ENCODE data around the gene RAD50.

RAD50 gene

DNA sequence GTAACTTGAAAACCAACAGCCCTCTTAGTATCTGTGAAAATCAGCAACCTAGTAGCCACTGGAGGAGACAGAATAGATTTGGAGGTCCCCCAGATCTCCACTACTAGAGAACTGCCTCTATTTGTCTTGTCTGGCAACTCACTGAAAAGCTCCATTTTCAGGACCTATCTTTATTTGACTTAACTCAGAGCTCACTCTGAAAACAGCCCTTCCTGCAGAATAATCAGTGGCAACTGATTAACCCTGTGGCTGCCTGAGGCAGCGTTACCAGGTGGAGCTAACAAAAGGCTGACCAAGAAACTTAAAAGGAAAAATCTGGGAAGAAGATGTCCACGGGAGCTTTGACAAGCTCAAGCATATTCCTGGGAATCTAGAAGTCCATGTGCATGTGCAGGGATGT is 90.7 kb downstream of the RAD50 start:
- TF ChIP-seq, protein P1, sequence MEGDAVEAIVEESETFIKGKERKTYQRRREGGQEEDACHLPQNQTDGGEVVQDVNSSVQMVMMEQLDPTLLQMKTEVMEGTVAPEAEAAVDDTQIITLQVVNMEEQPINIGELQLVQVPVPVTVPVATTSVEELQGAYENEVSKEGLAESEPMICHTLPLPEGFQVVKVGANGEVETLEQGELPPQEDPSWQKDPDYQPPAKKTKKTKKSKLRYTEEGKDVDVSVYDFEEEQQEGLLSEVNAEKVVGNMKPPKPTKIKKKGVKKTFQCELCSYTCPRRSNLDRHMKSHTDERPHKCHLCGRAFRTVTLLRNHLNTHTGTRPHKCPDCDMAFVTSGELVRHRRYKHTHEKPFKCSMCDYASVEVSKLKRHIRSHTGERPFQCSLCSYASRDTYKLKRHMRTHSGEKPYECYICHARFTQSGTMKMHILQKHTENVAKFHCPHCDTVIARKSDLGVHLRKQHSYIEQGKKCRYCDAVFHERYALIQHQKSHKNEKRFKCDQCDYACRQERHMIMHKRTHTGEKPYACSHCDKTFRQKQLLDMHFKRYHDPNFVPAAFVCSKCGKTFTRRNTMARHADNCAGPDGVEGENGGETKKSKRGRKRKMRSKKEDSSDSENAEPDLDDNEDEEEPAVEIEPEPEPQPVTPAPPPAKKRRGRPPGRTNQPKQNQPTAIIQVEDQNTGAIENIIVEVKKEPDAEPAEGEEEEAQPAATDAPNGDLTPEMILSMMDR (IDR thresholded peaks at IDR 0.05; ENCODE audit: borderline replicate concordance, control extremely low read depth, extremely low read depth, insufficient read depth, missing control alignments) = no peak
- in situ Hi-C loops (cut with MboI; ENCODE audit: low sequenced_read_pairs, unreplicated experiment) = no loop called here
- DNase-seq (ENCODE audit: low spot score) = no peak

DNA sequence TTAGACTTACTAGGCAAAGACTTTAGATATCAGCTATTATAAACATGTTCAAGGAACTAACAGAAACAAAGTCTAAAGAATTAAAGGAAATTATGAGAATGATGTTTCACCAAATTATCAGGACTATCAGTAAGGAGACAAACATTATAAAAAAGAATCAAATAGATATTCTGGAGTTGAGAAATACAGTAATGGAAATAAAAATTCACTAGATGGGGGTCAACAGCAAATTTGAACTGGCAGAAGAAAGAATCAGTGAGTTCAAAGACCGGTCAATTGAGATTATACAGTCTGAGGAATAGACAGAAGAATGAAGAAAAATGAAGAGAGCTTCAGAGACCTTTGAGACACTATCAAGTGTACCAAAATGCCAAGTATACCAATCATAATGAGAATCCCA is 91.6 kb downstream of the RAD50 start:
- in situ Hi-C loops (cut with MboI; ENCODE audit: low sequenced_read_pairs, unreplicated experiment) = no loop called here
- no peak for DNase-seq (ENCODE audit: low spot score)
- TF ChIP-seq, protein P1 (IDR thresholded peaks at IDR 0.05; ENCODE audit: borderline replicate concordance, control extremely low read depth, extremely low read depth, insufficient read depth, missing control alignments) = no peak

DNA sequence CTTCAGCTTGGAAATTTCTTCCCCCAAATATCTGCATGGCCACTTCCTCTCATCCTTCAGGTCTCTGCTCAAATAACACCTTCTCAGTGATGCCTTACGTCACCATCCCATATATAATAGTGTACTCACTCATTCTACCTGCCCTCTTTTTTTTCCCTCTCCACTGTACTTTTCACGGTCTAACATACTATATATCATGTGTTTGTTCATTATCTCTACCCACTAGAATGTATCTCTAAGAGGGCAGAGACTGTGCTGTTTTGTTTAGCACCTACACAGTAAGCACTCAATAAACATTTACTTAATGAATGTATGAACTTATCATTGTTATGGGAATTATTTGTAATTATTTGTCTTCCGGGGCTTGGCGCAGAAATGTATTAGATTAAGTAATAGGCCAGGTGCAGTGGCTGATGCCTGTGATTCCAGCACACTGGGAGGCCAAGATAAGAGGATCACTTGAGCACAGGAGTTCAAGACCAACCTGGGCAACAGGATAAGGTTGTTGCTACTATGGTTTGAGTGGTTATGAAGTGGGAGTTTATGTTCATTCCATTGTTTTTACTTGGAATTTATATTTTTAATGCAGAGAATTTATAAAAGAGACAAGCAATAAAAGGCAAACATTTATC is 95.2 kb downstream of the RAD50 start:
- TF ChIP-seq, protein P1 (IDR thresholded peaks at IDR 0.05; ENCODE audit: borderline replicate concordance, control extremely low read depth, extremely low read depth, insufficient read depth, missing control alignments) = no peak

DNA sequence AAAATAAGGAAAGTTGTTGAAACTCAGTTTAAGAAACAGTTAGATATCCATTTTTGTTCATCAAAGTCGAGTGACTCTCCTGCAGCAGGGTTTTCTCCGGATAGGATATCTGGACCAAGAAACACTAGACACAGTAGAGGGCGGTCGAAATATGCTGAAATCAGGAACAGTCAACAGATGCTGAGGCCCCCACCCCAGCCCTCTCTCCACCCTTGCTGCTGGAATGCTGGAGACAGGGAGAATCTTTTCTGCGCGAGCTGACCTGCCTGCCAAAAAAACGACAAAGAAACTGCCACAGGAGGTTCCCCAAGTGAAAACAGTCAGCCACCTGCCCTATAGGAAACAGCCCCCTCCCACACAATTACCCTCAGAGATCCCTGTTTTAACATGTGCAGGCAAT is 96.9 kb downstream of the RAD50 start:
- TF ChIP-seq, protein P1 (IDR thresholded peaks at IDR 0.05; ENCODE audit: borderline replicate concordance, control extremely low read depth, extremely low read depth, insufficient read depth, missing control alignments) = no peak
- DNase-seq (ENCODE audit: low spot score) = no peak
- in situ Hi-C loops (cut with MboI; ENCODE audit: low sequenced_read_pairs, unreplicated experiment) = no loop called here

More for the DNA sequence above, 95.2 kb downstream of the RAD50 start:
- in situ Hi-C loops (cut with MboI; ENCODE audit: low sequenced_read_pairs, unreplicated experiment) = no loop called here
- DNase-seq (ENCODE audit: low spot score) = no peak

DNA sequence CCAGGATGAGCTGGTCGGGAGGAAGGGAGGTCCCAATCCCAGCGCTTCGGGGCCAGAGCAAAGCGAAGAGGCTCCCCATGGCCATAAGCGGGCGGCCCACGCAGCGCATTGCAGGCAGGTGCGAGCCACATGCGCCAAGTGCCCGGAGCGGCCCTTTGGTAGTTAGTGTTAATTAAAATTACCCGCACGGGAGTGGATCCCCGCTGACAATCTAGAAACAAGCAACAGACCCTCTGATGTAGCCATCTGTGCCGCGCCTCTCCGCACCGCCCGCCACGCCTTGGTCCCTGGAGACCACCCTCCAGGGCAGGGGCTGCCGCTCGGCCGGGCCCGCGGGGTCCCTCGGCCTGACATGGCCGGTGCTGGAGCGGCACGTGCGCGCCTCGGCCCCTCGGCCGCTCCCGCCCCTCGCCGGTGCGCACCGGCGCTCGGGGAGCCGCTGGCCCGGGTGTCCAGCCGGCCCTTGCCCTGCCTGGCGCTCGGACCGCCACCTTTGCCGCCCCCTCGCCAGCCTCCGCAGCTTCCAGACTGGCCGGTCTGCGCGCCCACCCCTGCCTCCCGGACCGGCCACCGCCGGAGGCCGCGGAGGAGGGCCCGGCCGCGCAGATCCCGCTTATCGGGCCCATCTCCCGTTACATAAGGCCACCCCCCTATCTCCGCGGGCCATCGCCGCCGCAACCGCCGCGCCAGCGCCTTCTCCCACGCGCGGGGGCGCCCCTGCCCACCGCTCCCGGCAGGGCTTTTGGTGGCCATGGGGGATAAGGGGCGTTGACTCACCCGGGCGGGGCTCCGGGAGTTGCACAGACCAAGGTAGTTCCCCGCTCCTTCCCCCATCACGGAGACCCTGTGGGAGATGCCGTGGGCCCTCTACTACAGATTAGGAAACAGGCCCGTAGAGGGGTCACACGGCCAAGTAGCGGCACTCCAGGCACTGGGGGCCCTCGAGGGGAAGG is 99.3 kb downstream of the RAD50 start:
- in situ Hi-C loops (cut with MboI; ENCODE audit: low sequenced_read_pairs, unreplicated experiment) = no loop called here
- DNase-seq (ENCODE audit: low spot score) = peak; percentile 38
- TF ChIP-seq, protein P1 (IDR thresholded peaks at IDR 0.05; ENCODE audit: borderline replicate concordance, control extremely low read depth, extremely low read depth, insufficient read depth, missing control alignments) = peak; percentile 44

DNA sequence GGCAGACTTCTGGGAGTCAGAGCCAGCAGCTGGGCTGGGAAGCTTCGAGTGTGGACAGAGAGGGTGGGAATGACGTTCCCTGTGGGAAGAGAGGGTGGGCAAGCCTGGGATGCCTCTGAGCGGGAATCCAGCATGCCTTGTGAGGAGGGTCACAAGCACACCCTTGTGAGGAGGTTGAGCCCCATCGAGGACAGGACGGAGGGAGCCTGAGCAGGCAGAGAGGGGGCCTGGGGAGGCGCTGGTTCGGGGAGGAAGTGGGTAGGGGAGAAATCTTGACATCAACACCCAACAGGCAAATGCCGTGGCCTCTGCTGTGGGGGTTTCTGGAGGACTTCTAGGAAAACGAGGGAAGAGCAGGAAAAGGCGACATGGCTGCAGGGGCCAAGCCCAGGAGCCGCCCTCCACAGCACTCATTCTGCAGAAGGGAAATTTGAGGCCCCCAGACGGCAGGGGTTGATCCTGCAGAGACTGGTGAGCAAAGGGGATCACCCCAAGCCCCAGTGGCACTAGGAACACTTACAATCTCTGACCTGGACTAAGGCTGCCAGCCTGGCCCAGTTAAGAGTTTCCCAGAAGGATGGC is 100.1 kb downstream of the RAD50 start:
- in situ Hi-C loops (cut with MboI; ENCODE audit: low sequenced_read_pairs, unreplicated experiment) = no loop called here
- DNase-seq (ENCODE audit: low spot score) = peak; percentile 37
- TF ChIP-seq, protein P1 (IDR thresholded peaks at IDR 0.05; ENCODE audit: borderline replicate concordance, control extremely low read depth, extremely low read depth, insufficient read depth, missing control alignments) = no peak
